ENCODE results near the gene CLEC4G.
"Not testable (repeated sequence)": the region's sequence is repeated elsewhere in the genome, so short reads cannot be mapped to it uniquely, and the experiment has no call there.

Gene CLEC4G

DNA sequence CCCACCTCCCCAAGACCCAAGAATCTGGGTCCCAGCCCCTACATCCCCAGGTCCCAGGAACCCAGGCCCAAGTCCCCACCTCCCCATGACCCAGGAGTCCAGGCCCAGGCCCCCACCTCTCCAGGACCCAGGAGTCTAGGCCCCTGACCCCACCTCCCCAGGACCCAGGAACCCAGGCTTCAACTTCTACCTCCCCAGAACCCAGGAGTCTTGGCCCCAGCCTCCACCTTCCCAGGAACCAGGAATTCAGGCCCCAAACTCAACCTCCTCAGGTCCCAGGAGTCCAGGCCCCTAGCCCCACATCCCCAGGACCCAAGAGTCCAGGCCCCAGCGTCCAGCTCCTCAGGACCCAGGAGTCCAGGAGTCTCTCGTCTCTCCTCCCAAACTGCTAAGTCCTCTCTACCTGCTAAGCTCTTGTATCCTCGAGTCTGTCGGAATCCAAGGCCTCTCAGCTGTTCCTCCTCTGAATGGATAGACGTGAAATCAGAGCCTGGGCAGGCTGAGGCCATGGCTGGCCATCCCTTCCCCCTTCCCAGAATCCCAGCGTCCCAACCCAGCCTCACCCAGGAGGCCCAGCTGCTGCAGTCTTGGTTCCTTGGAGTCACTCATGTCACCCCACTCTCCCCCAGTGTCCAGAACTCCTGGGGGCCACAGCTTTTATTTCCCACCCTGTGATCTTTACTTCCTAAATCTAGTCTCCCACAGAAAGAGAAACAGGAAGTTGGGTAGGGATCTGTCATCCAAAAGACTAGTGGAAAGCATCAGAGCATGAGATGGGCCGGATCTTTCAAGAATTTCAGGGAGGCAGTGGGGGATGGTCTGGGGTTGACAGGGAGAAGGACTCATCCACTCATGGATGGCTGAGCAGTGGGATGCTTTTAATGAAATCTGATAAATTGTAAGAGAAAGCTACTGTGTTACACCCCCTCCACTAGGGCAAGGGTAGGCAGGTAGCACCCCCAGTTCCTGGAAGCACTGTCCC, 15.3 kb upstream of the CLEC4G start, which contains the start of gene CD209:
TSS of gene CD209 (minus strand) at position 632 of the 982 bp plus-strand sequence. CDS start at position 609, 23 bp downstream.
- no peak for DNase-seq (ENCODE audit: low read depth)

DNA sequence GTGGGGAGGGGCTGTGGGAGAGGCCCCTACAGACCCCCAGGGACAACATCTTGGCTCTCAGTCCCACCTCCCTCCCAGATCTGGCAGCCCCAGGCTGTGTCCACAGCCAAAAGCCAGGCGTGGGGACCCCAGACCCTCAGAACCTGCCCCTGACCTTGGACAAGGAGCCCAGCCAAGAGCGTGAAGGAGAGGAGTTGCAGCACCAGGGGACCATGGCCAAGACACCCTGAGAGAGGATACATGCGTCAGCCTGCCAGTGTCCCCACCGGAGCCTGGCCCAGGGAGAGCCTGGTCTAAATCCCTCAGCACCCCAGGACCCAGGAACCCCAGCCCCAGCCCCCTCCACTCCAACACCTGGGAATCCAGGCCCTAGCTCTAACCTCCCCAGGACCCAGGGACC, 14.4 kb upstream of the CLEC4G start:
- DNase-seq (ENCODE audit: low read depth) = not testable (repeated sequence)

DNA sequence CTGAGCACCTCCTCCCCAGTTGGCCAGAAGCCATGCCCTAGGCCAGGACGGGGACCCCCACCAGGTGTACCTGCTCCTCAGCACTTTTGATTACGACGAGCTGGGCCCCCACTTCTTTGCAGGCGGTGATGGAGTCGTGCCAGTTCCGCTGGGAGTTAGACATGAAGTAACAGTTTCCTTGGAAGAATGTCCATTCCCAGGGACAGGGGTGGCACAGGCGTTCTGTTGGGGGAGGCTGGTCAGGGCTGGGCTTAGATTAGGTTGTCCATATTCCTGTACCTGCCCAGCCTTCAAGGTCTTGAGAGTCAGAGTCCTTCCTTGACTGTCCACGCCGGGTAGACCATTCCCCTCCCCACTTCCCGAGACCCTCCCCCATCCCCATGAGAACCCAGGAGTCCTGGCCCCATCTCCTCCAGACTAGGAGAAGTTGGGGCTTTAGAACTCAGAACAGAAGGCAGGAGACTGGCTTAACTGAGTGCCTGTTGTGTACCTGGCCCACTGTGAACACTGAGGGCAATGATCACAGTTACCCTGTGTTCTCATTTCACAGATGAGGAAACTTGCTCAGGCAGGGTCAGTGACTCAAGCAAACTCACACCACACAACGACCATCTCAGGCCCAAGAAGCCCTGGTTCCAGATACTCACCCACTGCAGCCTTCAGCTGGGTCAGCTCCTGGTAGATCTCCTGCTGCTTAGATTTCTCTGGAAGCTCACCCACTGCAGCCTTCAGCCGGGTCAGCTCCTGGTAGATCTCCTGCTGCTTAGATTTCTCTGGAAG, 13.2 kb upstream of the CLEC4G start:
- DNase-seq (ENCODE audit: low read depth) = no peak

DNA sequence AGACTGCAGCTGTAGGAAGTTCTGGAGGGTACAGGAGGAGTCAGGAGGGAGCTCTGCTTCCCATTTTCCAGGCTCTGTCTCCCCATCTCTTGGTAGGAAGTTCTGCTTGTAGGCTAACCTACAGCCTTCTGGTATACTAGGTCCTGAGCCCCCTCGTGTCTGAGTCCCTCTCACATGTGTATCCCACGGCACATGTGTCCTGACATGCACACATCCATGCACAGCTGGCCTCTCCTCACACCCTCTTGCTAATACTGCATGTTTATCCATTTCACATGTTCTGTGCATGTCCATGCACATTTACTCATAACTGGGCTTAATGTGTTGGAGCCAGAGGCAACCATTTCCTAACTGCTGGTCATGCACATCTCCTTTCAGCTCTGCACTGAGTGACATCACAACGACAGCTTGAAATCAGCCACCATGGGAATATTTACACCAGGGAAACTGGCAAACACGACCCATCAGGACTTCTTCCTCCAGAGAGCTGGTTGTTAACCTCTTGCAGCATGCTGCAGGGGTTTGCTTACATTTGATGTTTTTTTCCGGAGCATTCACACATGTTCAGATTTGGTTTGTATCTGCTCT, 12.4 kb upstream of the CLEC4G start:
- DNase-seq (ENCODE audit: low read depth) = no peak

DNA sequence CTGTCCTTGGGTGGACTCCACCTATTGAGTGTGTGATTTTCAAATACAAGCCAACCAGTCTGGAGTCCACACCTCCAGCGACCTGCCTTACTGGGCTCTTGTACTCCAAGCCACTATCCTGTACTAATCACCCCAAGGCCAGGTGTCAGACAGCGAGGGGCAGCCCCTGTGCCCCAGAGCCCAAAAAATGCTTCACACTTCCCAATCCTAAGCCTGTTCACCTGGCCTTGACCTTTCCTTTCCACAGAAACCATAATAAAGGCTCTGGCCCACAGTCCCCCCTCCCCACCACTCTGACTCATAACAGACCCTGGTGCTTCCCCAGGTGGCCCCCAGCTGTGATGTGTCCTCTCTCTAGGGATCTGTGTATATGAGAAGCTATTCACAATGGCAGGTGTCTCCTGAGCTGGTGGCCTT, 11.5 kb upstream of the CLEC4G start:
- DNase-seq (ENCODE audit: low read depth) = no peak

DNA sequence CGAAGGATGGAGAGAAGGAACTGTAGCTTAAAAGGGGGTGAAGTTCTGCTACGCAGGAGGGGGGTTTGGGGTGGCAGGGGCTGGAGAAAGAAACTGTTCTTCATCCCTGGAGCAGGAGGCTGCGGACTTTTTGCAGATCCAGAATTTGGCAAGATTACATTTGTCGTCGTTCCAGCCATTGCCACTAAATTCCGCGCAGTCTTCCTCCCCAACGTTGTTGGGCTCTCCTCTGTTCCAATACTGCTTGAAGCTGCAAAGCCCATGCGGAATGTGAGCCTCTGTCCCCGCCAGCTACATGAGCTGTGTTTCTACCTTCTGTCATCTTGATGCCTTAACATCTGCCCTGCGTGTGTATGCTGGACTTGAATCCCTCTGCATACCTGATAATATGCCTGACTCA, 11.1 kb upstream of the CLEC4G start:
- DNase-seq (ENCODE audit: low read depth) = no peak

DNA sequence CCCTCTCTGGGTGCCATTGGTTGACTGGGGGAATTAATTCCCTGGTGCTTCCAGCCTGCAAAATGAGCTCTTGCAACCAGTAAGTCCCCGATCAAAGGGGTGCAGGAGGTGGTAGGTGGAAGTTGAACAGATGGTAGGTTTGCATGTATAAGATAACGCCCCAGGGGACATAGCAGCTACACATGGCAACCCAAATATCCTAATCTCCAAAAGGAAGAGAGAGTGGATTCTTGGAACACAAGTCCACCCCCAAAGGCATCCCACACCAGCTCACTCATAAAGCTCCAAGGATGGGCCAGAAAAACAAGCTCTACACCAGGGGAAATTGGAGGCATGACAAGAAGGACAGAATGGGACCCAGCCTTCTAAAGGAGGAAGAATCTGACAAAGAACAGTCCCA, 10.7 kb upstream of the CLEC4G start:
- DNase-seq (ENCODE audit: low read depth) = no peak

DNA sequence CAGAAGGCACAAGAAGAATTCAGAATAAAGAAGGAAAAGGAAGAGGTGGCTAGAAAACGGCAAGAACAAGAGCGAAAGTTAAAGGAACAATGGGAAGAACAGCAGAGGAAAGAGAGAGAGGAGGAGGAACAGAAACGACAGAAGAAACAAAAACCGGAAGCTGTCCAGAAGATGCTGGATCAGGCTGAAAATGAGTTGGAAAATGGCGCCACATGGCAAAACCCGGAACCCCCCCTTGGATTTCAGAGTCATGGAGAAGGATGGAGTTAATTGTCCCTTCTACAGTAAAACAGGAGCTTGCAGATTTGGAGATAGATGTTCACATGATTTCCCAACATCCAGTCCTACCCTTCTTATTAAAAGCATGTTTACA, 8.8 kb upstream of the CLEC4G start:
- DNase-seq (ENCODE audit: low read depth) = no peak

DNA sequence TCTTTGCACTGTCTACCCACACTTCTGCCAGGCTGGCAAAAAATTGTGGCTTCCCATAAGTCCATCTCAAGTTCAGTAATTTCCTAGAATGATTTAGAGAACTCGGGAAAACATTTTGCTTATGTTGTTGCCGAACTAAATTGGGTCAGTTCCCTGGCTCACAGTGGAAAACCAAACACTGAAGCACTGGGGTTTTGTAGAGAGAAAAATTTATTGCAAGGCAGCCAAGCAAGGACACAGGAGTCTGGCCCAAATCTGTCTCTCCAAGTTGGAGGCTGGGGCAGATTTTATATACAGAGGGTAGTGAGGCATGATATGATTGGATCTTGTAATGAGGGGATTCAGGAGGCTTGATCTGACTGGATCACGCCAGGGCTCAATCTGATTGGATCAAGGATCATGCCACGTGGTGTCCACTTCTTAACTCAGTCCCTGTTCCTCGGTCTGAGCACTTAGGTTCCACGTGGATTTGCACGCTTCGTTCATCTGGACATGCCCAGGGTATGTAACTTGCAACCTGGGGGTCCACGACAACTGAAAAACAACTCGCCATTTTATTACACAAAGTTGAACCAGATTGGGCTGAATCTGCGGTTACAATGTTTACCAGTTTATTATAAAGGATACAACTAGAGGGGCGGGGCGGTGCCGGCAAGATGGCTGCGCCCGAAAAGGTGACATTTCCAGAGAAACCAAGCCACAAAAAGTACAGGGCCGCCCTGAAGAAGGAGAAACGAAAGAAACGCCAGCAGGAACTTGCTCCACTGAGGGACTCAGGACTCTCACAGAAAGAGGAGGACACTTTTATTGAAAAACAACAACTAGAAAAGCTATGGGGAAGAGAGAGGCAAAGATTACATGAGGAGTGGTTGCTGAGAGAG, 8.1 kb upstream of the CLEC4G start:
- no peak for DNase-seq (ENCODE audit: low read depth)

DNA sequence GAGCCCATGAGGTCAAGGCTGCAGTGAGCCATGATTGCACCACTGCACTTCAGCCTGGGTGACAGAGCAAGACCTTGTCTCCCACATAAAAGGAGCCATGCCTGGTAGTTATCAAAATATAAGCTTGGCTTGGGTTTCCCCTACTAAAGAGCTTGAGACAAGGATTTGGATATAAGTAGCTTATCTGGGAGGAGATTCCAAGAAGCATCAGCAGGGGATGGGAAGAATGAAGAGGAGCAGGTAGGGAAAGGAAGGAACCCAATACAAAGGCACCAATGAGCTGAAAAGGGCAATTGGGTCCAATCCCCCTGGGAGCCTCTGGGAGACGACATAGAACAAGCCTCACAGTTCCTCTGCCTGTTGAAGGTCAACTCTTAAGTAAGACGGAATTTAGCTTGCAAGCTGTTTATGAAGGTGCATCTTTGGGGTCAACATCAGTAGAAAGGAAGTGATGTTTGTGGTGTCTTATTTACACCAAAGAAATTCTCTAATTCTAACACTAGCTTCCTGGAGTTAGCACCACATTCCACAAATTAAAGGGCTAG, 7.4 kb upstream of the CLEC4G start:
- DNase-seq (ENCODE audit: low read depth) = no peak

DNA sequence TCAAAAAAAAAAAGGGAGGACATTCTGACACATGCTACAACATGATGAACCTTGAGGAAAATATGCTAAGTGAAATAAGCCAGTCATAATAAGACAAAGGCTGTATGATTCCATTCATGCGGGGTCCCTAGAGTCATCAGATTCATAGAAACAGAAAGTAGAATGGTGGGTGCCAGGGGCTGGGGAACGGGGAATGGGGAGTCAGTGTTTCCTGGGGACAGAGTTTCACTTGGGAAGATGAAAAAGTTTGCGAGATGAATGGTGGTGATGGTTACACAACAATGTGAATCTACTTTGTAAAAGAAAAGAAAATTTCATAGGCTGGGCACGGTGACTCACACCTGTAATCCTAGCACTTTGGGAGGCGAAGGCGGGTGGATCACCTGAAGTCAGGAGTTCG, 6.1 kb upstream of the CLEC4G start:
- no peak for DNase-seq (ENCODE audit: low read depth)

DNA sequence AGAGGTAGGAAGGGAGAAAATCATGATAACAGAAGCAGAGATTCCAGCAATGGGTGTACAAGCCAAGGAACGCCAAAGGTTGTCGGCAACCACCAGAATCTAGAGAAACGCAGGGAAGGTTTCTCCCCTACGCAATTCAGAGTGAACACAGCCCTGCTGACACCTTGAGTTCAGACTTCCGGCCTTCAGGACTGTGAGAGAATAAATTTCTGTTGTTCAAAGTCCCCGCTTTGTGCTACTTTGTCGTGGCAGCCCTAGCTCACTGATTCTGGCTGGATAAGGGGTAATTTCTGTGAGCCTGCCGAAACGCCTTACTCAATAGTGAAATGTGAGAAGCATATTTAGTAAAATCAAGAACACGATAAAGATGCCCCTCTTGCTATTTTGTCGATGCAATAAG, 5.3 kb upstream of the CLEC4G start:
- no peak for DNase-seq (ENCODE audit: low read depth)

DNA sequence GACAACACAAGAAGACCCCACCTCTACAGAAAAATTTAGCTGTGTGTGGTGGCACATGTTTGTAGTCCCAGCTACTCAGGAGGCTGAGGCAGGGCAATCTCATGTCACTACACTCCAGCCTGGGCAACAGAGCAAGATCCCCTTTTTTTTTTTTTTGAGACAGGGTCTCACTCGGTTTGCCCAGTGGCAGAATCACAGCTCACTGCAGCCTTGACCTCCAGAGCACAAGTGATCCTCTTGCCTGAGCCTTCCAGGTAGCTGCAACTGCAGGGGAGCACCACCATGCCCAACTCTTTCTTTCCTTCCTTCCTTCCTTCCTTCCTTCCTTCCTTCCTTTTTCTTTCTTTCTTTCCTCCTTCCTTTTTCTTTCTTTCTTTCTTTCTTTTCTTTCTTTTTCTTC, 4.2 kb upstream of the CLEC4G start:
- no peak for DNase-seq (ENCODE audit: low read depth)

DNA sequence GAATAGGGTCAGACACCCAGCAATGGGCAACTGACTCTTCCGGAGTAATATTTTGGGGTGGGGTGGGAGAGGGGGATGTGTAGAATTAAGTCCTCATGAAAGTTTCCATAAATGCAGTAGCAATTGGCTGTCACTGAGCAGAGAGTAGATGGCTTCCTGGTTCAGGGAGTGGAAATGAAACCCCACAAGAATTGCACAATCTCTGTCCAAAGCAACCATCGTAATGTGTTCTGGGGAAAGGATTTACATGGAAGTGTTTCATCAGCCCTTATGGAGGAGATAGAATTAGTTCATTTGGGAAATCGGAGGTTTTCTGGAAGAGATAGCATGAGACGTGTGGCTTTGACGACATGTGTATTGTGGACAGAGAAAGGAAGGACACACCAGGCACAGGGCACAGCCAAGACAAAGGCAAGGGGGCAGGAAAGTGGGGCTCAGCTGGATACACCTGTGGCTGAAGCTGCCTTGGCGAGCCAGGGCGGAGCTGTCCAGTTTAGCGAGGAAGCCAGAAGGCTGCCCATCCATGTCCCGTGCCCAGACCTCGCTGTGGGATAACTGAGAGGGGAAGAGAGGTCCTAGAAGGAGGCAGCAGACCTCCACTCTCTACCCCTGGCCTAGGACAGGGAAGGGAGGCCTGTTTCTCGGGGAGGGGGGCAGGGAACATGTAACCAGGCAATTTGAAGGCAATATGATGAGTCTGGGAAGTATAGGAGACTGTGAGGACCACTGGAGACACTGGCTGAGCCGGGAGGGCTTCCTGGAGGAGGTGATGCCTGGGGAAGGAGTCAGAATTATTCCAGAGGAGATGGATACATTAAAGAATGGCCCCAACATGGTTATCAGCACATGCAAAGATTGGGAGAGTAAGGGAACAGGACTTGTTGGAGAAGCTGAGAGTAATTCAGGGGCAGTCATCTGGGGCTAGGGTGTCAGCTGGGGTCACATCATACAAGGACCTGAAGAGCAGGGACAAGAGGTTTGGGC, 2.6 kb upstream of the CLEC4G start:
- DNase-seq (ENCODE audit: low read depth) = no peak

DNA sequence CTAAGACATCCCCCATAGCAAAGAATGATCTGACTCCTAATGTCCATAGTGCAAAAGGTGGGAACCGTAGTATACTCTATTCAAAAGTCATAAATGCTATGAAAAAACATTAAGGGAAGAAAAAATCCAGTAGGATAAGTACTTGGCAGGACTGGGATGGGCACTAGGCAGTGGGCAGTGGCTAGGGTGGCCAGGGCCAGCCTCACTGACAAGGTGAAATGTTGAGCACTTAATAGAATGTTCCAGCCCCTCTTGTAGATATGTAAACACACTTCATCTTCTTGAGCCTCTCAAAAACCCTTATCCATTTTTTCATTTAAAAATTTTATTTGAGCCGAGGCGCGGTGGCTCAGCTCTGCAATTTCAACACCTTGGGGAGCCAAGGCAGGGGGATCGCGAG, 1.5 kb upstream of the CLEC4G start:
- no peak for DNase-seq (ENCODE audit: low read depth)

DNA sequence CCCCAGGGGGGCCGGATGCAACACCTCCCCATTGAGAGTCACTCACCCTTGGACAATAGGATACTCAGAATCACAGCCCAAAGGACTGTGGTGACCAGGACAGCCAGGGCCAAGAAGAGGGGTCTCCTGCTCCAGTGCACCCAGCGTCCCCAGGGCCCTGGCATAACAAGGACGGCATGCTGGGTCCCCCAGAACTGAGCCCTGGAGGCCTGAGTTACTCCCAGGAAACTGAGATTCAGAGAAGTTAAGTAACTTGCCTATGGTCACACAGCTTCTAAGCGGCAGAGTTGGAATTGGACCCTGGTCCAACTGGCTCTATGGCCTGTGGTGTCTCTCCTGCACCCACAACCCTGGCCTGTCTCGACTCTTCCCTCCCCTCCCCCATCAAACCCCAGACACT, 295 bp downstream of the CLEC4G start:
- DNase-seq (ENCODE audit: low read depth) = no peak

DNA sequence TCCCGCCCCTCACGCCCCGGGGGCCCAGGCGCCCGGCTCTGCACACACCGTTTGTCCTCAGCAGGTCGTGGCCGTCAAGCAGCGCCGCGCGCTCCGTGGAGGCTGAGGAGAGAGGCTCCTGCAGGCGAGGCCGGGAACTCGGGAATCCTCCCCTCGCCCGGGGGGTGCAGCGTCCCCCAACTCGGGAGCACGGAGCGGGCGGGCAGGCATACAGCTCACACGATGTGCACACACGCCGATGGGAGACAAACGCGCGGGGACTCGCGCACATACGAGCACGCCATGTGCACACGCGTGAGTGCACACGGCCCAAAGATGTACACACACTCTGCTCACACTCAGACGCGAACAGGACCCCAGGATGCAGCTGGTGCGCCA, 703 bp downstream of the CLEC4G start:
- DNase-seq (ENCODE audit: low read depth) = no peak

DNA sequence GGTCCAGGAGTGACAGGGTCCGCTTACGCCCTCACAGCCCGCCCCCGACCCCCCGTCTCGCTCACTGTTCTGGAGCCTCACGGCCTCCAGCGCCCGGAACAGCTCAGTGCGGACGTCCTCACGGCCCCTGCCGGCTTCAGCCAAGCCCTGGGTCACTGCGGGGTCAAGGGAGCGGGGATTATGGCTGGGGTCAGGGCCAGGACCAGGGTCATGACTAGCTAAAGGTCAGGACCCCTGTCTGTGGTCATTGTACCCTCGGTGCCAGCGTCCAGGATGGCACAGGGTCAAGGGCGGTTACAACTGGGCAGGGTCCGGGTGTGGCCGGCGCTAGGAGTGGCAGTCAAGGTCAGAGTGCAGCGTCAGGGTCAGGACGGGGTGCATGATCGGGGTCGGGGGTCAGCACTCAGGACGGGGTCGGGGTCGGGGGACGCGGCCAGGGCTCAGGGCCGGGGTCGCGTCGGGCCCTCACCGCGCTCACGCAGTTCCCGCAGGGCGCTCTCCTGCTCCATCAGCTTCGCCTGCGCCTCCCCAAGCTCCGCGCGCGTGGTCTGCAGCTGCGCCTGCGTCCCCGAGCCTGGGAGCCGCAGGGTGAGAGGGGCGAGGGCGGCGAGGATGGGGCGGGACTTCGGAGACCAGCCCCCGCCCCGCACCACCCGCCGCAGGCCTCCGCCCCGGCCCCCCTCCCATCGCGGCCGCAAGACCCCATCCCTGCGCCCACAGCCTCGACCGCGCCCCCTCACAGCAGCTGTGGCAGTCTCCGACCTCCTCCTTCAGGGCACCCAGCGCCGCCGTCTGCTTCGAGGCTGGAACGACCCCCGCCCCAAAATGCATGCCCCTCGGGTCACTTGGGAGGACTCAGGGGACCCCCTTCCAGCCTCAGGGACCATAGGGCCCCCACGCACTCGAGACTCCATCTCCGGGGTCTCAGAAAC, 1.4 kb downstream of the CLEC4G start:
- DNase-seq (ENCODE audit: low read depth) = no peak

DNA sequence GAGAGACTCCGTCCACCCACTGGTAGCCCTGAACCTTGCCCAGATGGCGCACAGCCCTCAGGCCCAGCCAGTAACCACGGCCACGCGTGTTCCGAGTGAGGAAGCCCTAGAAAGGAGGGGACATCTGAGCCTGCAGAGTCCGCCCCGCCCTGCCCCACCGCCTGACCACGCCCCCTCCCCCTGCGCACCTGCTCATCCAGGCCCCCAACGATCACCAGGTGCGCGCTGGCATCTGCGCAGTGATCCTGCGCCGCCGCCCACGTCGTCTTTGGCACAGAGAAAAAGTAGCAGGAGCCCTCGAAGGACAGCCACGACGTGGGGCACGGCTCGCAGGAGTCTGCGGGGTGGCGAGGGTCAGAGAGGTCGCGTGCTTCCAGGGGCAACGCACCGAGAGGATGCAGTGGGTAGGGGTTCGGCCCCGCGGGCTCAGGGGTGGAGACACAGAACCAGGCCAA, 2.1 kb downstream of the CLEC4G start:
- no peak for DNase-seq (ENCODE audit: low read depth)

Measured in EH (cell line).